ENCODE results near the gene CTU1. TPM values are rescaled to one million over a fixed set of nuclear protein-coding genes. Genes with fewer than 3 reads are reported as not detected.

The CTU1 gene
- total RNA-seq, 2 experiments from 2014 or later: 10.9 to 11.4 TPM

DNA sequence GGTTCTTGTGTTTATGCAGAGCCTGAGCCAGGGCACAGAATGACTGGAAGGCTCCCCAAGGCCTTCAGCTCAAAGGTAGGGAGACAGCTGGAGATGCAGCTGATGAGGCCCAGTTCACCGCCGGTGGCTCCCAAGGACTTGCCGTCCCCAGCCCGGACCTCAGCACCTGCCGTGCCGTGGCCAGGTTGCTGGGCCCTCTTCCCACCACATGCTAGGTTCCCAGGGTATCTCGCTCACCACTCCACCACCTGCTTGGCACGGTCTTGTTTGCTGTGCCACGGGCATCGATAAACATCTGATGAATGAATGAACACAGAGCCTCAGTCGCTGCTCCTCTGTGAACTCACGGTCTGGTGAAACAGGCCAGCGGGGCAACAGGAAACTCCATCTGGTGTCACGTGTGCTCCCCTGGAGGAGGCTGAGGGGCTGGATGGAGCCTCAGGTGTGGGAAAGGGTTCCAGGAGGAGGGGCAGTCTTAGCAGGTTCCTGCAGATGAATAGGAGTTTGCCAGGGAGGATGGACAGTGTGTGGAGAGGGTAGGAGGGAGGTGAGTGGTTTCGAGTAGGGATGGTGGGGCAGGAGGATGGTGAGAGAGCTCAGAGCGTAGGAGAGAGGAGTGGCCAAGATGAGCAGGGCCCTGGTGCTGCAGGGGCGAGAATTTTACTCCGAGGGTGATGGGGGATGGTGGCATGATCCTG, 21.9 kb downstream of the CTU1 start:
- Mint-ChIP-seq H3K4me1 (no peaks in the 10 kb centered on the region), H3K9me3 (no peaks in the 10 kb centered on the region), H3K27me3 (peaks cover 7% of the 10 kb centered on the region), H3K36me3 (no peaks in the 10 kb centered on the region), H3K27ac (no peak overlapping the region), H3K4me3 (no peak overlapping the region)
- no peak for DNase-seq

DNA sequence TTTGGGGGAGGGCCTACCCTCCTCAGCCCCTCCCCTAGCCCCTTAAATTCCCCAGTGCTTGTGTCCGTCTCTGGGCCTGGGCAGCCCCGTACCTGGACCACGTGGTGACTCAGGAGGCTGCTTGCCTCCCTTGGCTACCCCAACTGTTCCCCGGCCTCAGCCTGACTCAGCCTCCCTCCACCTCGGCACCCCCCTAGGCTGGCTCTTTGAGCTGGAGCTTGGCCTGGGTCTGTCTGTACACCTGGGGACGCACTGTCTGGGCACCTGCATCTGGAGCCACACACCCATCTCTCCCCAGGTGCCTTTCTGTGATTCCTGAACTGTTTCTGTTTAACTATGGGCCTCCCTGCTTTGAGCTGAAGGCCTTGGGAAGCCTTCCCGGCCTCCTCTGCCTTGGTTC, 23.7 kb downstream of the CTU1 start:
- Mint-ChIP-seq H3K36me3 (no peaks in the 10 kb centered on the region), H3K27me3 (peaks cover 7% of the 10 kb centered on the region), H3K9me3 (no peaks in the 10 kb centered on the region), H3K4me3 (no peak overlapping the region), H3K4me1 (no peaks in the 10 kb centered on the region), H3K27ac (no peak overlapping the region)
- no peak for DNase-seq

DNA sequence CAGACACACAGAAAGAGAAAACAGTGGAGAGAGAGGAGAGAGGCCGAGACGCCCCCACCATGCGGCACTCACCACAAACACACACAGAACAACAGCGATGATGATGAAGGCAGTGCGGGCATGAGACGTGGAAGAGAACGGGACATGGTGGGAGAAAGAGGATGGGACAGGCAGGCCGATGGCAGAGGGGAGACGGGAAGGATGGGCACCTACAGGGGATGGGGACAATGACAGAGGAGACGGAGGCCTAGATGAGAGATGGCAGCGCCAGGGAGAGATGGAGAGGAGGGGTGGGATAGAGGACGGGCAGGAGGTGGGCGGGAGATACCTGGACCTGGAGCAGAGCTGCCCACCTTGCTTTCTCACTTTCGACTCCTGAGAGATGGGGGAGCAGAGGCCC, 24.4 kb downstream of the CTU1 start:
- no peak overlapping the region for H3K27ac Mint-ChIP-seq
- no peaks in the 10 kb centered on the region for H3K36me3 Mint-ChIP-seq
- no peak overlapping the region for H3K4me3 Mint-ChIP-seq

DNA sequence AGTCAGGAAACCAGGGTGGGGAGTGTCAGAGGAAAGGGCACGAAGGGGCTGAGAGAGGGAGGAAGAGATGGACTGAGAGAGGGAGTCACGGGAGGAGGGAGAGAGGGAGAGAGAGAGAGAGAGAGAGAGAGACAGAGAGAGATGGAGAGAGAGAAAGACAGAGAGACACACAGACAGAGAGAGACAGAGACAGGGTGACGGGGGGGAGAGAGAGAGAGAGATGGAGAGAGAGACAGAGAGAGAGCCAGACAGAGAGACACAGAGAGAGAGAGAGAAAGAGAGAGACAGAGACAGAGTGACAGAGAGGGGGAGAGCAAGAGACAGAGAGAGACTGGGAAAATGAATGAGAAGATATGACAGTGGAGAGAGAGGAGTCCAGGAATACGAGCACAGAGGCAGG, 25.0 kb downstream of the CTU1 start:
- Mint-ChIP-seq H3K9me3 (no peaks in the 10 kb centered on the region), H3K4me1 (no peaks in the 10 kb centered on the region), H3K27me3 (peaks cover 7% of the 10 kb centered on the region), H3K4me3 (peak overlapping the region; percentile 7), H3K36me3 (no peaks in the 10 kb centered on the region), H3K27ac (no peak overlapping the region)
- DNase-seq: no peak

More for the DNA sequence above, 24.4 kb downstream of the CTU1 start:
- DNase-seq: no peak
- no peaks in the 10 kb centered on the region for H3K4me1 Mint-ChIP-seq
- H3K27me3 Mint-ChIP-seq: peaks cover 7% of the 10 kb centered on the region
- H3K9me3 Mint-ChIP-seq: no peaks in the 10 kb centered on the region

DNA sequence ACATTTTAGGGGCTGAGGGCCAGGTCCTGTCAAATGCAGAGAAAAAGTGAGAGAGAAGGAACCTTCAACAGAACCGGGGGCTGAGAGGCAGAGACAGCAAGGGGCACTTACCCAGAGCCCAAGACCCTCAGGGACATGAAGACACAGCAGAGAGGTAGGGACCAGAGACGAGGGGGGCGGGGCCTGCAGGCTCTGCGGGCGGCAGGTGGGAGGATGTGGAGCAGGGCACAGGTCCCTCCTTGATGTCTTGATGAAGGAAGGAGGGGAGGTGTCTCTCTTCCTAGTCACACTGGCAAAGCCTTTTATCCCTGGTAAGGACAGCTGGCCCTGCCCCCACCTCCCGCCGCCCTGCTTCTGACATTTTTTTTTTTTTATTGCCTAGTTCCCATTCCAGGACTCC, 25.6 kb downstream of the CTU1 start, which contains the start of gene KLK14:
KLK14 (minus strand) TSS at position 277 of the 400 bp plus-strand sequence; CDS start at position 4, 273 bp downstream.
- DNase-seq: no peak
- Mint-ChIP-seq H3K4me3 (peak within 1 kb of the TSS; percentile 7), H3K36me3 (no peaks in the 10 kb centered on the region), H3K27me3 (peaks cover 7% of the 10 kb centered on the region), H3K9me3 (no peaks in the 10 kb centered on the region), H3K4me1 (no peaks in the 10 kb centered on the region), H3K27ac (no peak within 1 kb of the TSS)

DNA sequence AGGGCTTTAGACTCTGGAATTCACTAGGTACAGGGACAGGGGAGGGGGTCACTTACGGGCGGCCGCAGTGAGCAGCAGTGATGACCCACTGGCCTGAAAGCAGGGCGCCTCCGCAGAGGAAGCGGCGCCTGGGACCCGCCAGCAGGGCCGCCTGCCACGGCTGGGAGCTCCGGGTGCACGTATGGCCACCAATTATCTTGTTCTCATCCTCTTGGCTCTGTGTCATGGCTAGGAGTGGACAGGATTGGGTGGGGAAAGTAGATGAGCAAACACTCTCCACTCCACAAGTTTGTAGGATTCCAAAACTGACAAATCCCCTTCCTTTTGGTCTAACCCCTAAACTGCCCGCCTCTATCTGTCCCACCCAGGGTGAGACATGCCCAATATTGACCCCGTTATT, 26.7 kb downstream of the CTU1 start:
- no peaks in the 10 kb centered on the region for H3K36me3 Mint-ChIP-seq
- H3K27me3 Mint-ChIP-seq: peaks cover 7% of the 10 kb centered on the region
- no peak overlapping the region for H3K4me3 Mint-ChIP-seq
- no peaks in the 10 kb centered on the region for H3K9me3 Mint-ChIP-seq
- no peak for DNase-seq
- H3K4me1 Mint-ChIP-seq: no peaks in the 10 kb centered on the region
- no peak overlapping the region for H3K27ac Mint-ChIP-seq

DNA sequence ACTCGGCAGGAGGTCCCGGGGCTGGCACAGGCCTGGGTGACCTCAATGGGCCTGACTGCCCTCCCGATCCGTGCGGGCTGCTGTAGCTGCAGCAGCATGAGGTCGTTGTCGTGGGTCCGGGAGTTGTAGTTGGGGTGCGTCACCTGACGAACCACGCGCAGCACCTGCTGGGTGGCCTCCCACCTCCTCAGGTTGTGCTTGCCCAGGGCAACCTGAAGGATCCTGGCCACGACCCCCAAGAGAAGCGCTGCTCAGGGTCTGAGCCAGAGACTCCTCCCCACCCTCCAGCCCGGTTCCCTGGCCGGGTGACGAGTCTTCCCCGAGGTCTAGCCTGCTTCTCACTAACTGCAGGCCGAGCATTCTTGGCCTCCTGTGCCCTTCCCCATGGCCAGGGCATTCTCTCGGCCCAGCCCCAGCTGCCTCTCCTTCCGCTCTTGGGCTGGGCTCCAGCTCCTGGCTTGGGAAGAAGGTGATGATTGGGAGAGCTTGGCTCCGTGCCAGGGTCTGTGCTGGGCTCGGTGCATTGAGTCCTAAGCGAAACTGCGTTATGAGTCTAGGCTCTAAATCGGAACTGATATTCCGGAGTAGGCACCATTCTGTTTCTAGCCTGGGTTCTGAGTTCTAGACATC, 28.6 kb downstream of the CTU1 start:
- Mint-ChIP-seq H3K4me1 (no peaks in the 10 kb centered on the region), H3K9me3 (no peaks in the 10 kb centered on the region)
- no peak for DNase-seq

DNA sequence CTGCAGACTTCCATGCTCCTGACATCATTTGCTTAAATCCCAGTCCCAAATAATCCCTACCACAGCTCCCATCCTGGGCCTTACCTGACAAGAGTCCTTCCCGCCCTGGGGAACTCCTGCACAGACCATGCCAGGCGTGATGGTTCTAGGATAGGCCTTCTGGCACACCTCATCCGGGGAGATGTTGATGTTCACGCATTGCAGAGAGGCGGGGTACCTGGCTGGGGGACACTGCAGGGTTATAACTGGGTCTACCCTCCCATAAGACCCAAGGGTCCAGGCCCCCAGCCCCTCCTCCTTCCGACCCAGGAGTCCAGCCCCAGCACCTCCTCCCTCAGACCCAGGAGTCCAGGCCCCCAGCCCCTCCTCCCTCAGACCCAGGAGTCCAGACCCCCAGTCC, 29.5 kb downstream of the CTU1 start:
- DNase-seq: no peak

More for the DNA sequence above, 28.6 kb downstream of the CTU1 start:
- Mint-ChIP-seq H3K27ac (no peak overlapping the region), H3K27me3 (peaks cover 7% of the 10 kb centered on the region), H3K4me3 (no peak overlapping the region), H3K36me3 (no peaks in the 10 kb centered on the region)

DNA sequence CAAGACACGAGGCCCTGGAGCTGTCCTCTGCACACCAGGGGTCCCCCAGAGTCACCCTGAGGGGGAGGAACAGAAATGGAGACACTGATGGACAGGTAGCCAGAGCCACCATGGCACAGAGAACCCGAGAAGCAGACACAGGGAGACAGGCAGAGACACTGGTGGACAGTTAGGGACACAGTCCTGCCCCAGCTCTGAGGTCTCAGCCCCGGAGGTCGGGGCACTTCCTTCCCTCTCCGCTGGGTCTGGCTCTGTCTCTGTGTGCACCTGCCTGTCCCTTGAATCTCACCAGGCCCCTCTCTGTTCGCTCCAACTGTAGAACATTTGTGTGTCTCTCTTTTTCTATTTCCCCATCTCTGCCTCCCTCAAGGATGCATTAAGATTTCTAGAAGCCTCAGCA, 30.1 kb downstream of the CTU1 start:
- DNase-seq: no peak
- no peak overlapping the region for H3K4me3 Mint-ChIP-seq
- H3K27ac Mint-ChIP-seq: no peak overlapping the region
- H3K4me1 Mint-ChIP-seq: no peaks in the 10 kb centered on the region
- no peaks in the 10 kb centered on the region for H3K36me3 Mint-ChIP-seq
- H3K27me3 Mint-ChIP-seq: peaks cover 1% of the 10 kb centered on the region
- peaks cover 7% of the 10 kb centered on the region for H3K9me3 Mint-ChIP-seq

More for the DNA sequence above, 29.5 kb downstream of the CTU1 start:
- peaks cover 2% of the 10 kb centered on the region for H3K9me3 Mint-ChIP-seq
- no peak overlapping the region for H3K4me3 Mint-ChIP-seq
- peaks cover 7% of the 10 kb centered on the region for H3K27me3 Mint-ChIP-seq
- no peaks in the 10 kb centered on the region for H3K36me3 Mint-ChIP-seq
- no peaks in the 10 kb centered on the region for H3K4me1 Mint-ChIP-seq
- no peak overlapping the region for H3K27ac Mint-ChIP-seq

DNA sequence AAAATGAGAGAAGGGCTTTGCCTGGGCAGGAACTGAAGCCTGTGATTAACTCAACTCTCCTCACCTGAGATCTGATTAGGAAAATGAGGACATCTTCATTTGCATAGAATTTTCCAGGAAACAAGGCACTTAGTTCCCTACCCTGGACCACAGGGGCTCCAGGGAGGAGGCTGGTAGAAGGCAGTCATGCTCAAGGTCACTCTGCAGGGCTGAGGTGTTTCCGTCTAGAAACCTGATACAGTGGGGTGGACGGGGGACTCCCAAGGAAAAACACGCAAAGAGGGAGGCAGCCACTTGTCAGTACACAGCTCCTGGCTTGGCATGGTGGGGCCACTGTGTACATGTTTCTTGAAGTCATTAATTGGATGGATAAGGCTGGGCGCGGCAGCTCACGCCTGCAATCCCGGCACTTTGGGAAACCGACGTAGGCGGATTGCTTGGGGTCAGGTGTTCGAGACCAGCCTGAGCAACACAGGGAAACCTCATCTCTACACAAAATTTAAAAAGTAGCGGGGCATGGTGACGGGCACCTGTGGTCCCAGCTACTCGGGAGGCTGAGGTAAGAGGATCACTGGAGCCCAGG, 31.5 kb downstream of the CTU1 start:
- DNase-seq: no peak
- Mint-ChIP-seq H3K27ac (no peak overlapping the region), H3K9me3 (peaks cover 7% of the 10 kb centered on the region), H3K4me1 (no peaks in the 10 kb centered on the region), H3K4me3 (no peak overlapping the region), H3K27me3 (no peaks in the 10 kb centered on the region), H3K36me3 (no peaks in the 10 kb centered on the region)

DNA sequence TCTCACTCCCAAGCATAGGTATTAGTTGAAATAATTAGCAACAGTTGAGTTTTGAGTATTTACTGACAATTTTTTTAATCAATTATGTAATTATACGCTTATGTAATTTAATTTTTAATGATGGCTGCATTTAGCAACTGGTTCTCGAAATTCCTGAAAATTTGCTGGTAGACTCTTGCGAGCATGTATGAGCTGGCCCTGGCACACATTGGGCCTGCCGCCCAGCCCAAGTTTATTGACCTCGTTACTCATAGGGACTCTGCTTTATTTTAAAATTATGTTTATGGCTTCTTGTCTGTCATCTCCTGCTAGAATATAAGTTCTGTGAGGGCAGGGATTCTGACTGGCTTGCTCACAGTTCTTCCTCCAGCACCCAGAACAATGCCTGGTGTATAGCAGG, 32.2 kb downstream of the CTU1 start:
- H3K27ac Mint-ChIP-seq: no peak overlapping the region
- H3K4me1 Mint-ChIP-seq: no peaks in the 10 kb centered on the region
- no peaks in the 10 kb centered on the region for H3K27me3 Mint-ChIP-seq
- H3K4me3 Mint-ChIP-seq: no peak overlapping the region
- no peak for DNase-seq
- no peaks in the 10 kb centered on the region for H3K36me3 Mint-ChIP-seq
- H3K9me3 Mint-ChIP-seq: peaks cover 7% of the 10 kb centered on the region

DNA sequence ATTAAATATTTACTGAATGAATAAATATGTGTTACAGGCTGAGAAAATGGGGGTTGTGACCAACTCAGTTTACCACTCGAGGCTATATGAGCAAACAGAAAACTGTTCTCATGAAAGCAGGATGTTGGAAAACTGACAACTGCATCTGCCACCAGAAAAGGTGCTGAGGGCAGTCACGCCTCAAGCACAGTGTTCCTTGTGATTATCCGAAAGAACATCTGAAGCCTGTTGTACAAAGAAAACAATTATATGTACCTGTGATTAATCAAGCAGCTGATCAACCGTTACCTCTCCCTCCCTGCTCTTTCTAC, 37.2 kb downstream of the CTU1 start:
- Mint-ChIP-seq H3K4me3 (no peak overlapping the region), H3K9me3 (peaks cover 7% of the 10 kb centered on the region), H3K27ac (no peak overlapping the region), H3K36me3 (no peaks in the 10 kb centered on the region), H3K27me3 (peaks cover 12% of the 10 kb centered on the region), H3K4me1 (no peaks in the 10 kb centered on the region)
- no peak for DNase-seq

DNA sequence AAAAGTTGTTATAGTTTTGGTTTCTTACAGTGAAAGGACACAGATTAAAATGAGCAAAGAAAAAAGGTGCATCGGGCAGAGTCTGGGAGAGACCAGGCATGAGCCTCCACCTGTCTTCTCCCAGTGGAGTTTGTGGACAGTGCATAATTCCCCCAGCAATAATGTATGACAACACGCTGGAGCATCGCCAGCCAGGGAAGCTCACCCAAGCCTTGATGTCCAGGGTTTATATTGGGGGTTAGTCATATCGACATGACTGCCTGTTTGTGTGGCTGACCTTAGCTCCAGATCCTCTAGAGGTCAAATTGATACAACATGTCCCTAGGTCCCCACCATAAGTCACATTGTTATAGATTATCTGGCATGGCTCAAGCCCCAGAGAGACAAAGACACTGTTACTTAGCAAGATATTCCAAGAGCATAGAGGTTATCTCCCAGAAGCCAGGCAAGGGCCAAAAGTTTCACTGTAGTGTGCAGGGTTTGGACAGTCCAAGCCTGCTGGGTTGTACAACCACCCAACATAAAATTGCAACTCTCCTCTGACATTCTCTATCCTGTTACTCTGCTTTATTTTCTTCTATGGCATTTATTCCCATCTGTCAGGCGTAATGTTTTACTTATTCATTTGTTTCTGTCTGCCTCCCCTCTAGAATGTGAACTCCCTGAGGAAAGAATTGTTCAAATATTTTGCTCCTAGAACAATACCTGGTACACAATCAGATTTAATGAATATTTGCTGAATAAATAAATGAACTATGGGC, 37.7 kb downstream of the CTU1 start:
- no peaks in the 10 kb centered on the region for H3K36me3 Mint-ChIP-seq

DNA sequence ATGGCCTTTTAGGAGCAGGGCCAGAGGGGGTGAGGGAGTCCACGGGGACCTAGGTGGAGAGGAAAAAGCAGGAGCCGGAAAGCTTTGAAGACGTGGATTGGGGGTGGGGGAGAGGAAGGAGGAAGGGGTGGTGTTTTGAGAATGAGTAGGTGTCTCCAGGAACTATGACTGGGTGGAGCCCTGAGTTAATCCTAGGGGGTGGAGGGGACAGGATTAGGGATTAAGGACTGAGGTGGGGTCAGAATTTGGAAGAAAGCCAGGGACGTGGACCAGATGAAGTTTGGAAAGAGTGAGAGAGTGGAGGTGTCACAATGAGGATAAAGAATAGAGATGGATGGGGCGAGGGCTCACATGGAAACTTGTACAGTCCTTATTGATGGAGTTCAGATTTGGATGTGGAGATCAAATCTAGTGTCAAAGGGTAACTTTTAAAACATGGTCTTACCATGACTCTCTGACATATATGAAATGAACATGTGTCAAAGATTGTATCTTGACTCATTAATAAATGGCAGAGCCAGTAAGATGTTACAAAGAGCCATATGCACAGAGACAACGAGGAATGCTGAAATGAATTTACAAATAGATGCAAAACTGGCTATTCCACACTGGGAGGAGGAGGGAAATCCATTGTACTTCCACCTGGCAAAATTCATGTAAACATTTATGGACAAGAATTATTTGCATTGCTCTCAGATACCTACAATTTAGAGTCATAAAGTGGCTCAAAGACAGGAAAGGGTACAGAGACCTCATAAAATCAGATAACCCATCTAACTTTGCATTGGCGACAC, 41.6 kb downstream of the CTU1 start:
- no peak overlapping the region for H3K4me3 Mint-ChIP-seq
- DNase-seq: no peak
- peaks cover 43% of the 10 kb centered on the region for H3K27me3 Mint-ChIP-seq
- H3K27ac Mint-ChIP-seq: no peak overlapping the region
- H3K4me1 Mint-ChIP-seq: peaks cover 1% of the 10 kb centered on the region
- no peaks in the 10 kb centered on the region for H3K36me3 Mint-ChIP-seq
- H3K9me3 Mint-ChIP-seq: no peaks in the 10 kb centered on the region

More for the DNA sequence above, 37.7 kb downstream of the CTU1 start:
- no peak overlapping the region for H3K27ac Mint-ChIP-seq
- no peak overlapping the region for H3K4me3 Mint-ChIP-seq
- peaks cover 16% of the 10 kb centered on the region for H3K27me3 Mint-ChIP-seq
- DNase-seq: no peak
- H3K4me1 Mint-ChIP-seq: no peaks in the 10 kb centered on the region
- peaks cover 7% of the 10 kb centered on the region for H3K9me3 Mint-ChIP-seq

Data from activated naive CD8-positive, alpha-beta T cell treated with anti-CD3 and anti-CD28 coated beads for 36 hours (primary cell).